Measurements from ENCODE around the gene TTBK1.

- TF ChIP-seq POLR2A (IDR thresholded peaks at IDR 0.05; ENCODE audit: low read length), result no peak
- no peak for TF ChIP-seq GATA1 (IDR thresholded peaks at IDR 0.05; ENCODE audit: low read depth, low read length)
Observed at GRCh38 chr6:43287717-43288679, 44.7 kb downstream of the TTBK1 start.
